HG02884 (cell line): ENCODE results near the gene B9D1.

ENCODE experiments used
- ATAC-seq: cut with Tn5 transposase; IDR thresholded peaks from one replicate; pipeline ENCODE4 v1.9.1; 2021; ENCODE audit warnings: mild to moderate bottlenecking, moderate library complexity; ENCODE audit not compliant: unreplicated experiment

B9D1 gene

GRCh38 chr17:19325542-19325941, 37.0 kb downstream of the B9D1 start:
- ATAC-seq: no peak

DNA sequence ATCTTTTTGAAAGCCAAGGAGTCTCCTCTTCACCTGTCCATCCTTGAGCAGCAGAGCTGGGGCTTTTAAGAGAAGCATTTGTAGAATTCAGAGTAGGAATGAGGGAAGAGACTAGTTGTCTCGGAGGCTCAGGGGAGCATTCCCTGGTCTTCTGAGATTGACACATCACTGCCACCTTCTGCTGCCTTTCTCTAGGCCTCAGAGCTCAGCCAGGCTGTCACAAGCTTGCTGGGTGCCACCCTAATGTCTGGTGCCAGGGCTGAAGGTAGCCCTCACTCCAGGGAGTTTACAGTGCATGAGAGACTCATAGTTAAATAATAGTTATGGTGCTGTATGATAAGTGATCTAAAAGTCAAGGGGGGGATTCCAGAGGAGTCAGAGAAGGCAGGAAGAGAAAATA, 39.7 kb downstream of the B9D1 start:
- no peak for ATAC-seq

- ATAC-seq: no peak
Measured at GRCh38 chr17:19322129-19322505, 40.4 kb downstream of the B9D1 start.

GRCh38 chr17:19321481-19322128, 40.9 kb downstream of the B9D1 start:
- ATAC-seq: no peak

DNA sequence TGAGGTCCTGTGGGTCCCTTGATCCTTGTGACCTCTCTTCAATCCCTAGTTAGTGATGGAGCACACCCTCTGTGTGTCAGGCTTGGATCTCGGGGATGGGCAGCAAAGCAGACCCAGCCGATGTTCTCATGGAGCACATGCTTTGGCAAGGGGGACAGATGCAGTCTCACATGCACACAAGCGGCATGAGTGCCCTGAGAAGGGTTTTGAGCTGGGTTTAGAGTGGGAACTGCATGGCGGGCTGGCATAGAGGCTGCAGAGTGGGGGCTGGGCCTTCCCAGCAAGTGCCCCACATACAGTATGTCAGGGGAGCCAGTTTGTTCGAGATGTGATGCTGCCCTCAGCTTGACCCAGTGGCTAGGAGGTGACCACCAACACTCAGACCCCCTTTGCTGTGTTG, 41.6 kb downstream of the B9D1 start:
- ATAC-seq: no peak

DNA sequence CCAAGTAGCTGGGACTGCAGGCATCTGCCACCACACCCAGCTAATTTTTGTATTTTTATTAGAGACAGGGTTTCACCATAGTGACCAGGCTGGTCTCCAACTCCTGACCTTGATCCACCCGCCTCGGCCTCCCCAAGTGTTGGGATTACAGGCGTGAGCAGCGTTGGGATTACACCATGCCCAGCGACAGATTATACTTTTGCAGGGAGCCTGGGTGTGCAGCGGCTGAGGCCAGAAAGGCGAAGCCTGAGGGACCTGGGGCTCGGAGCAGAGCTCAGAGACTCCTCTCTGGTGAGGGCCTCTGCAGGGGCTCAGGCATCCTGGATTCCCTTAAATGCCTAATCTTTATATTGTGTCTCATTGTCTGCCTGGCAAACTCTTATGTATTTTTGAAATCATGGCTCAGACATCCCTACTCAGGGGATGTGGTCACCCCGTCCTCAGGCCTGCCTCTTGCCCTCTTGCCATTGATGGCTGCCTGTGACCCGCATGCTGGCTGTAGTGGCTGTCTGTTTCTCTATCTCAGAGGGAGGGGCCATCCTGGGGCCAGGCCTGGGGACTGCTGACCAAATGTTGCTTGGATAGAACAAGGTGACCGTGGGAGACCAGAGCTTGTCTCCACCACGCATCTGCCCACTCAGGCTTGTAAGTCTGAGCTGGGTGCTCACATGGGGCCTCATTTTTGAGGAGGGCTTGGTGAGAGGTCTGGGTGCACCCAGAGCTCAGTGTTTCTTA, 42.6 kb downstream of the B9D1 start:
- ATAC-seq: no peak

- ATAC-seq: no peak
Measured at GRCh38 chr17:19318611-19319010, 43.9 kb downstream of the B9D1 start.

- ATAC-seq: no peak
Measured at GRCh38 chr17:19317359-19318095, 45.0 kb downstream of the B9D1 start.

- no peak for ATAC-seq
Measured at GRCh38 chr17:19316761-19317358, 45.7 kb downstream of the B9D1 start.

- no peak for ATAC-seq
Measured at GRCh38 chr17:19315104-19315503, 47.4 kb downstream of the B9D1 start.

DNA sequence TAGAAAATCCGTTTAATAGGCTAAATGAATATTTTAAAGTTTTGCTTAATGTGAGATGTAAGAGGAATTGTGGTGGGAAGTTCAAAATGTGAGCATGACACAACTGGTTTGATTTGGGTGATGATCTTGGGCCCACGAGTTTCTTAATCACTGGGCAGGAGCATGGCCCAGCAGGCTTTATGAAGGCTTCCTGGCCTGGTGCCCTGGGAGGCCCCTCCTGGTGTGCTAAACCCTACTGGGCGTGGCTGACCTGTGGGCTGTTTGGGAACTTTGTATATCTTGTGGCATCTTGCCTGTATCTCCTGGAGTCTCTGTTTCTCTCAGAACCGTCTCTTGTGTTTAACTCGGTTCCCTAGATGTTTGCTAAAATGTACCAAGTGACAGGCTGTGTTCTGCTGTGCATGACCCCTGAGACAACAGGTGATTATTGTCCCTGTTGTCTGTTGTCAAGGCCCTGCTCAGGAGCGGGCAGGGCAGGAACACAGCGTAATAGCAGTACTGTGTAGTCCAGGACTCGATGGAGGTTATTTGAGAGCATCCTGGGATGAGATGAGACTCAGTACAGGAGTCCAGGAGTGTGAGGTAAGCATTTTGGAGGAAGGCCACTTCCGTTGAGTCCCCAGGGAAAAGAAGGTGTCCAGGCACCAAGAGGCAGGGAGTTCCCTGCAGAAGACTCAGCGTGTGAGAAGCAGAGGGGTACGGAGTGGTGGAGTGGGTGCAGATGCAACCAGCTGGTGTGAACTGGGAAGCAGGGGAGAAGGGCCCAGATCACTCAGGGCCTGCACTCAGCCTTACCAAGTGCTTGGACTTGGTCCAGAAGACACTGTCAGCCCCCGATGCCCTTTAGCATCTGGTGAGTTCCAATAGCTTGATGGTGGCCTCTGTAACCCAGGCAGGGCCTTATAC, 48.5 kb downstream of the B9D1 start:
- no peak for ATAC-seq

DNA sequence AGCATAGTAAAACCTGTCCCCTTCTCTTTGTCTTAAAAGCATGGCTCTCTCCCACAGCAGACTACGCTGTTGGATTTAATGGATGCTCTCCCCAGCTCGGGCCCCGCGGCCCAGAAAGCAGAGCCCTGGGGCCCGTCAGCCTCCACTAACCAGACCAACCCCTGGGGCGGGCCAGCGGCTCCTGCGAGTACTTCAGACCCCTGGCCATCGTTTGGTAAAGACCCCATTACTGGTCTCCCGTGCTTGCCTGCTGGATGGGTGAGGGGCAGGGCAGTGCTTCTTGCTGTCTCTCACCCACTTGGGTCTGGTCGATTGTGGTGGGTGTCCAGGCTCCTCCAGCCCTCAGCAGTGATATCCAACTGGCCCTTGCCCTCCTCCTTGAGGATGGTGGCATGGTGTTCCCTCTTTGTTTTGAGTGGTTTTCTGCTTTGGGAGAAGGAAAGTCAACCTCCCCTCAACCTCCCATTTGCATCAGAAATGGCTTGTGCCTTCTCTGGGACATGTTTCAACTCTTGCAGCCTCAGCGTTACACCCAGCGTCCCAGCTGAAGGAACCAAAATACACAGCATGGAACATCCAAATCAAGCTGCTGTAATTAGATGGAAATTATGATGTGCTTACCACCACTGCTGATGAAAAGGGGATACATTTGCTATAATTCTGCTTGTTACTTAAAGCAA, 49.3 kb downstream of the B9D1 start:
- ATAC-seq: no peak

GRCh38 chr17:19312406-19312805, 50.1 kb downstream of the B9D1 start:
- ATAC-seq: no peak

DNA sequence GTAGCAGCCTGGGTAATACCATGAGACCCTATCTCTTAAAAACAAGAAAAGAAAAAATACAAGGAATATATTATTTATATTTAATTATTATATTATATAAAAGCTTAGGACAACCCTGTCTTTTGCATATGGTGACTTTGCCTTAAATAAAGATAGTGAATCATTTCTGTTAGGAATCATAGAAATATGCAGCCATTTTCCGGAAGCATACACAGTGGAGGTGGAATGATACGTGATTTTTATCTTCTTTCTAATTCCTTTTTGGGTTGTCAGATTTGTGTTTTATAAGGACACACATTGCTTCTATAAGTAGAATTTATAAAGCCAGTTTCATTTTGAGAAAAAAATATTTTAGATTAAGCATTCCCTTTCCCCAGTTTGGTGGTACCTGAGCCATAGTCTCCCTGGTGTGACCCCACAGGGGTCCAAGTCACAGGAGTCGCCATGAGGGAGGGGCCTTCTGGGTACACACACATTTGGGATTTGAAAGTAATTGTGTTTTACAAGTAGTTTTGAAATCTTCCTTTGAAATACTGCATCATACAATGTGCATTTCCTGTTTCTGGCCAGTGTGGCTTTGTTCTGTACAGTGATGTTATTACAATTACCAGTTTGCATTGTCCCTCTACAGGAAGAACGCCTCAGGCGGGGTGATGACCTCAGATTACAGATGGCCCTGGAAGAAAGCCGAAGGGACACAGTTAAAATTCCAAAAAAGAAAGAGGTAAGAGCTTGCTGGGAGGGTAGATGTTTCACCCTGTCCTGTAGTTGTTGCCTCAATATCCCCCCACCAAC, 50.9 kb downstream of the B9D1 start:
- ATAC-seq: no peak

DNA sequence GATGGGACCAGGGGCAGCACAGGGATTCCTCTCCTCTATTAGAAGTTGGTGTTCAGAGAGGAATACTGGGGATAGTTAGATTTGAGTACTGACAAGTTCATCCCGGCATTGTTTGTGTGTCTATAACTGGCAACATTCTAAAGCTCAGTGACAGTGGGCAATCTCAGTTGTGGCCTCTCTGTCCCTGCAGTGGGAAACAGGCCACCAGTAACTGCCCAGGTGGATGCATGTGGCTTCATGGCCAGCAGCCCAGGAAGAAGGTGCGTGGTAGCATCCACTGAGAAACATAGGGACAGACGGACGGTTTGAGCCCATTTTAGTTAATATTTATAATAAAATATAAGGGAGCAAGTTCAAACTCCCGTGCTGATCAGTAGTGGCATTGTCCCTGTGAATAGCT, 51.5 kb downstream of the B9D1 start:
- no peak for ATAC-seq

DNA sequence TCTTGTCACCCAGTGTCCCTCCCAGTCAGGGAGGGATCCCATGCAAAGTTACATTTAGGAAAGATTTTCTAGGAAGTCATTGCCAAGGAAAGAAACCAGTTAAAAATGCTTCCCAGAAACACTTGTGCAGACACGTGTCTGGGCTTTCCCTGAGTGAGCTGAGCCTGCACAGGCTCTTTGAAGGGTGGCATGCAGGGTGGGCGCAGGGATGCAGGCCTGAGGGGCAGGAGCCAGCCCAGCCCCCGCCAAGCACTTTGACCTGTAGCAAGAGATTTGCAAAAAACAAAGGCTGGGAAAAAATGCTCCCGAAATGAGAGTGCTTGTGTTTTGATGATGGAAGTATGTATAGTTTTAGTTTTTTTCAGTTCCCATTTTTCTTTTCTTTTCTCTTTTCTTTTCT, 52.4 kb downstream of the B9D1 start:
- no peak for ATAC-seq

GRCh38 chr17:19309701-19310100, 52.8 kb downstream of the B9D1 start:
- no peak for ATAC-seq

GRCh38 chr17:19308398-19308797, 54.1 kb downstream of the B9D1 start:
- ATAC-seq: no peak

DNA sequence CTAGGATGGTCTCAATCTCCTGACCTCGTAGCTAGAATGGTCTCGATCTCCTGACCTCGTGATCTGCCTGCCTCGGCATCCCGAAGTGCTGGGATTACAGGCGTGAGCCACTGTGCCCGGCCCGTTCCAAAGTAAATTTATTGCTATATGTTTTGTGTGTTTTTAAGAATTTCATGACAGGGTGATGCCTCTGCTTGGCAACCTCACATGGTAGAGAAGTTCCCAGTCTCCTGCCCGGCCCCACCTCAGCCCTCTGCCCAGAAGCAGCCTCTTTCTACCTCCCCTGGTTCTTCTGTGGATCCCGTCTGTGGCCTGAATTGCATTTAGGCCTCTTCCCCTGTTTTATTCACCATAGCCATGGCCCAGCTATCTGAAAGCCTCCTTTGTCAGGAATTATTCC, 55.0 kb downstream of the B9D1 start:
- no peak for ATAC-seq
